HepG2 (cell line): ENCODE results near the gene FGF21. TPM values are rescaled to one million over a fixed set of nuclear protein-coding genes. Genes with fewer than 3 reads are reported as not detected.
A peak's percentile ranks its signal among the peaks of the same experiment; 100 is the strongest.

Experiments used
- DMAP1 ChIP-seq: IDR thresholded peaks from 2 replicates; pipeline ENCODE4 v1.6.1; 2016
- FIP1L1 ChIP-seq: fragments of 200-400 bp; formaldehyde crosslinking; IDR thresholded peaks from 2 replicates; pipeline ENCODE4 v1.6.1; 2018; ENCODE audit warnings: low read depth, mild to moderate bottlenecking, low read length, moderate library complexity, borderline replicate concordance; ENCODE audit not compliant: insufficient read depth
- HNRNPH1 ChIP-seq: fragments of 200-400 bp; formaldehyde crosslinking; optimal IDR thresholded peaks from 2 replicates; pipeline ENCODE3; 2017; ENCODE audit warnings: mild to moderate bottlenecking, low read depth, low read length
- MAFK ChIP-seq, 2 experiments: IDR thresholded peaks in 1 of 2; conservative IDR thresholded peaks in 1 of 2; 2 replicates each; pipeline ENCODE4 v1.6.1; 2011; ENCODE audit warnings: improper control_type of control experiment in 2 of 2, low read length in 2 of 2
- MTF1 ChIP-seq: sonication (generic); formaldehyde crosslinking; IDR thresholded peaks from 2 replicates; pipeline ENCODE4 v1.5.0; 2020; ENCODE audit warnings: missing genetic modification reagents
- POGZ ChIP-seq: sonication (generic); formaldehyde crosslinking; IDR thresholded peaks from 2 replicates; pipeline ENCODE4 v1.4.0; 2020; ENCODE audit warnings: mild to moderate bottlenecking, missing genetic modification reagents
- RCOR2 ChIP-seq: IDR thresholded peaks from 2 replicates; pipeline ENCODE4 v1.6.1; 2016; ENCODE audit warnings: missing biosample characterization, missing genetic modification reagents
- TBX3 ChIP-seq: fragments of 450-650 bp; IDR thresholded peaks from 2 replicates; pipeline ENCODE4 v1.6.1; 2017; ENCODE audit warnings: antibody characterized with exemption, mild to moderate bottlenecking, inconsistent platforms, borderline replicate concordance
- TOE1 ChIP-seq: sonication (generic); formaldehyde crosslinking; IDR thresholded peaks from 2 replicates; pipeline ENCODE4 v1.4.0; 2020; ENCODE audit warnings: mild to moderate bottlenecking, missing genetic modification reagents
- ZNF230 ChIP-seq: sonication (generic); formaldehyde crosslinking; IDR thresholded peaks from 2 replicates; pipeline ENCODE4 v1.4.0; 2020; ENCODE audit warnings: mild to moderate bottlenecking, missing genetic modification reagents
- ZNF337 ChIP-seq: sonication (generic); formaldehyde crosslinking; IDR thresholded peaks from 2 replicates; pipeline ENCODE4 v1.5.1; 2020; ENCODE audit warnings: missing genetic modification reagents, low read depth, mild to moderate bottlenecking, borderline replicate concordance
- ZNF776 ChIP-seq: sonication (generic); formaldehyde crosslinking; IDR thresholded peaks from 2 replicates; pipeline ENCODE4 v1.4.0; 2020; ENCODE audit warnings: mild to moderate bottlenecking, missing genetic modification reagents
- polyA plus RNA-seq, 8 experiments: library from polyadenylated mRNA; depleted of rRNA in 3 of 8; stranded (reverse) in 7 of 8; unstranded in 1 of 8; fragments of >200 nt; fragmentation: Illumina TruSeq in 4 of 8; extraction: Trizol in 4 of 8; gene quantifications; 2 replicates each; pipeline versions ENCODE4 v1.2.1 to v1.2.3, GENCODE V29; 2011 to 2016; ENCODE audit warnings: low read depth in 4 of 8, missing spikeins in 1 of 8, mixed read lengths in 1 of 8; ENCODE audit not compliant: insufficient read depth in 1 of 8
- total RNA-seq, 5 experiments: library from RNA; depleted of rRNA; stranded (reverse); fragments of >200 nt; fragmentation: Illumina TruSeq; extraction: Trizol; gene quantifications; 2 replicates each; pipeline ENCODE4 v1.2.3, GENCODE V29; 2016; ENCODE audit warnings: low read depth in 1 of 5
- TF ChIP-seq, protein P1 (sequence below): sonication (generic); formaldehyde crosslinking; IDR thresholded peaks from 2 replicates; pipeline ENCODE4 v1.4.0; 2020; ENCODE audit warnings: mild to moderate bottlenecking, missing genetic modification reagents
- TF ChIP-seq, protein P2 (sequence below): sonication (generic); formaldehyde crosslinking; IDR thresholded peaks from 2 replicates; pipeline ENCODE4 v1.4.0; 2020; ENCODE audit warnings: missing genetic modification reagents
- TF ChIP-seq, protein P3 (sequence below): sonication (generic); formaldehyde crosslinking; IDR thresholded peaks from 2 replicates; pipeline ENCODE4 v1.8.0; 2022; ENCODE audit warnings: mild to moderate bottlenecking, missing genetic modification reagents, borderline replicate concordance
- TF ChIP-seq, protein P4 (sequence below): sonication (generic); formaldehyde crosslinking; IDR thresholded peaks from 2 replicates; pipeline ENCODE4 v1.8.1; 2023; ENCODE audit warnings: mild to moderate bottlenecking, inconsistent platforms, moderate library complexity, missing genetic modification reagents, borderline replicate concordance

The FGF21 gene
- total and polyA plus RNA-seq, 2 of the 13 experiments (the other 11 are each of a cell fraction or from before 2014, with no cell fraction given) = 0.17 TPM; not detected in 1

DNA sequence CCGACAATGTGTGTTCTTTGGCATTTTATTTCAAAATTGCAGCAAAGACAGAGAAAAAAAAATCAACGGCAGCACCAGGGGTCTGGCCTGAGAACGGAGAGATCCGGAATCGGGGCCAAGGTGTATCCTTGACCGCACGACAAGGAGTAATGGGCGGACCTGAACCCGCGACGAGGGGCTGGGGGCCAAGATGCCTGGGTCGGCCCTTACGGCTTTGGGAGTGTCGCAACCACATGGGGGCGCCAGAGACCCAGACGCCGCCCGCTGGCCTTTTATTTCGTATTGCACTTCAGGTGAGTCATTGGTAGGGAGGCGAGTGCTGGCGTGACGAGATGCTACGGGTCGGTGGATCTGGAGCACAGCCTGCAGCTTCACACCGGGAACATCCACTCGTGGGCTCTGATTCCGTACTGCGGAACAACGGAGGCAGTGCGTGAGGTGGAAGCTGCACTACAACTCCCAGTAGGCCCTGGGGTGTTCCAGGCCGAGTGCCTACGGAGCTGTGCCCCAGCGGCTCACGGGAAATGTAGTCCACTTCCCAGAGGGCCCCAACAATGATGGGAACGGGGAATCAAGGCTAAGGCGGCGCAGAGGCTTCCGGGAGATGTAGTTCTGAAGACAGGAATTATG, 39.8 kb downstream of the FGF21 start (continued):
- TF ChIP-seq ZNF776 (CRISPR knock-in tag) = peak; percentile 71; the same call in 1 of the 2 replicates
- no peak for TF ChIP-seq RCOR2 (CRISPR knock-in tag)
- TF ChIP-seq DMAP1 = no peak
- no peak; the same call in 1 of the 2 replicates for TF ChIP-seq TOE1 (CRISPR knock-in tag)
- TF ChIP-seq MTF1 (CRISPR knock-in tag) = no peak
- TF ChIP-seq, protein P1, sequence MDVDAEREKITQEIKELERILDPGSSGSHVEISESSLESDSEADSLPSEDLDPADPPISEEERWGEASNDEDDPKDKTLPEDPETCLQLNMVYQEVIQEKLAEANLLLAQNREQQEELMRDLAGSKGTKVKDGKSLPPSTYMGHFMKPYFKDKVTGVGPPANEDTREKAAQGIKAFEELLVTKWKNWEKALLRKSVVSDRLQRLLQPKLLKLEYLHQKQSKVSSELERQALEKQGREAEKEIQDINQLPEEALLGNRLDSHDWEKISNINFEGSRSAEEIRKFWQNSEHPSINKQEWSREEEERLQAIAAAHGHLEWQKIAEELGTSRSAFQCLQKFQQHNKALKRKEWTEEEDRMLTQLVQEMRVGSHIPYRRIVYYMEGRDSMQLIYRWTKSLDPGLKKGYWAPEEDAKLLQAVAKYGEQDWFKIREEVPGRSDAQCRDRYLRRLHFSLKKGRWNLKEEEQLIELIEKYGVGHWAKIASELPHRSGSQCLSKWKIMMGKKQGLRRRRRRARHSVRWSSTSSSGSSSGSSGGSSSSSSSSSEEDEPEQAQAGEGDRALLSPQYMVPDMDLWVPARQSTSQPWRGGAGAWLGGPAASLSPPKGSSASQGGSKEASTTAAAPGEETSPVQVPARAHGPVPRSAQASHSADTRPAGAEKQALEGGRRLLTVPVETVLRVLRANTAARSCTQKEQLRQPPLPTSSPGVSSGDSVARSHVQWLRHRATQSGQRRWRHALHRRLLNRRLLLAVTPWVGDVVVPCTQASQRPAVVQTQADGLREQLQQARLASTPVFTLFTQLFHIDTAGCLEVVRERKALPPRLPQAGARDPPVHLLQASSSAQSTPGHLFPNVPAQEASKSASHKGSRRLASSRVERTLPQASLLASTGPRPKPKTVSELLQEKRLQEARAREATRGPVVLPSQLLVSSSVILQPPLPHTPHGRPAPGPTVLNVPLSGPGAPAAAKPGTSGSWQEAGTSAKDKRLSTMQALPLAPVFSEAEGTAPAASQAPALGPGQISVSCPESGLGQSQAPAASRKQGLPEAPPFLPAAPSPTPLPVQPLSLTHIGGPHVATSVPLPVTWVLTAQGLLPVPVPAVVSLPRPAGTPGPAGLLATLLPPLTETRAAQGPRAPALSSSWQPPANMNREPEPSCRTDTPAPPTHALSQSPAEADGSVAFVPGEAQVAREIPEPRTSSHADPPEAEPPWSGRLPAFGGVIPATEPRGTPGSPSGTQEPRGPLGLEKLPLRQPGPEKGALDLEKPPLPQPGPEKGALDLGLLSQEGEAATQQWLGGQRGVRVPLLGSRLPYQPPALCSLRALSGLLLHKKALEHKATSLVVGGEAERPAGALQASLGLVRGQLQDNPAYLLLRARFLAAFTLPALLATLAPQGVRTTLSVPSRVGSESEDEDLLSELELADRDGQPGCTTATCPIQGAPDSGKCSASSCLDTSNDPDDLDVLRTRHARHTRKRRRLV = no peak
- no peak for TF ChIP-seq TBX3
- peak; percentile 53; the same call in 1 of the 2 replicates for TF ChIP-seq ZNF230 (CRISPR knock-in tag)
- TF ChIP-seq, protein P2, sequence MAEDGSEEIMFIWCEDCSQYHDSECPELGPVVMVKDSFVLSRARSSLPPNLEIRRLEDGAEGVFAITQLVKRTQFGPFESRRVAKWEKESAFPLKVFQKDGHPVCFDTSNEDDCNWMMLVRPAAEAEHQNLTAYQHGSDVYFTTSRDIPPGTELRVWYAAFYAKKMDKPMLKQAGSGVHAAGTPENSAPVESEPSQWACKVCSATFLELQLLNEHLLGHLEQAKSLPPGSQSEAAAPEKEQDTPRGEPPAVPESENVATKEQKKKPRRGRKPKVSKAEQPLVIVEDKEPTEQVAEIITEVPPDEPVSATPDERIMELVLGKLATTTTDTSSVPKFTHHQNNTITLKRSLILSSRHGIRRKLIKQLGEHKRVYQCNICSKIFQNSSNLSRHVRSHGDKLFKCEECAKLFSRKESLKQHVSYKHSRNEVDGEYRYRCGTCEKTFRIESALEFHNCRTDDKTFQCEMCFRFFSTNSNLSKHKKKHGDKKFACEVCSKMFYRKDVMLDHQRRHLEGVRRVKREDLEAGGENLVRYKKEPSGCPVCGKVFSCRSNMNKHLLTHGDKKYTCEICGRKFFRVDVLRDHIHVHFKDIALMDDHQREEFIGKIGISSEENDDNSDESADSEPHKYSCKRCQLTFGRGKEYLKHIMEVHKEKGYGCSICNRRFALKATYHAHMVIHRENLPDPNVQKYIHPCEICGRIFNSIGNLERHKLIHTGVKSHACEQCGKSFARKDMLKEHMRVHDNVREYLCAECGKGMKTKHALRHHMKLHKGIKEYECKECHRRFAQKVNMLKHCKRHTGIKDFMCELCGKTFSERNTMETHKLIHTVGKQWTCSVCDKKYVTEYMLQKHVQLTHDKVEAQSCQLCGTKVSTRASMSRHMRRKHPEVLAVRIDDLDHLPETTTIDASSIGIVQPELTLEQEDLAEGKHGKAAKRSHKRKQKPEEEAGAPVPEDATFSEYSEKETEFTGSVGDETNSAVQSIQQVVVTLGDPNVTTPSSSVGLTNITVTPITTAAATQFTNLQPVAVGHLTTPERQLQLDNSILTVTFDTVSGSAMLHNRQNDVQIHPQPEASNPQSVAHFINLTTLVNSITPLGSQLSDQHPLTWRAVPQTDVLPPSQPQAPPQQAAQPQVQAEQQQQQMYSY (CRISPR knock-in tag) = no peak
- no peak for TF ChIP-seq FIP1L1
- no peak for TF ChIP-seq MAFK (conservative IDR thresholded peaks at IDR 0.05 in 1 of 2, IDR thresholded peaks at IDR 0.05 in 1 of 2; ENCODE audit: low read length in 2 of 2)
- TF ChIP-seq POGZ = no peak
- no peak for TF ChIP-seq ZNF337
- TF ChIP-seq, protein P3, sequence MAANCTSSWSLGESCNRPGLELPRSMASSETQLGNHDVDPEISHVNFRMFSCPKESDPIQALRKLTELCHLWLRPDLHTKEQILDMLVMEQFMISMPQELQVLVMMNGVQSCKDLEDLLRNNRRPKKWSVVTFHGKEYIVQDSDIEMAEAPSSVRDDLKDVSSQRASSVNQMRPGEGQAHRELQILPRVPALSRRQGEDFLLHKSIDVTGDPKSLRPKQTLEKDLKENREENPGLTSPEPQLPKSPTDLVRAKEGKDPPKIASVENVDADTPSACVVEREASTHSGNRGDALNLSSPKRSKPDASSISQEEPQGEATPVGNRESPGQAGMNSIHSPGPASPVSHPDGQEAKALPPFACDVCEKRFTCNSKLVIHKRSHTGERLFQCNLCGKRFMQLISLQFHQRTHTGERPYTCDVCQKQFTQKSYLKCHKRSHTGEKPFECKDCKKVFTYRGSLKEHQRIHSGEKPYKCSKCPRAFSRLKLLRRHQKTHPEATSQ (CRISPR knock-in tag) = no peak
- TF ChIP-seq, protein P4, sequence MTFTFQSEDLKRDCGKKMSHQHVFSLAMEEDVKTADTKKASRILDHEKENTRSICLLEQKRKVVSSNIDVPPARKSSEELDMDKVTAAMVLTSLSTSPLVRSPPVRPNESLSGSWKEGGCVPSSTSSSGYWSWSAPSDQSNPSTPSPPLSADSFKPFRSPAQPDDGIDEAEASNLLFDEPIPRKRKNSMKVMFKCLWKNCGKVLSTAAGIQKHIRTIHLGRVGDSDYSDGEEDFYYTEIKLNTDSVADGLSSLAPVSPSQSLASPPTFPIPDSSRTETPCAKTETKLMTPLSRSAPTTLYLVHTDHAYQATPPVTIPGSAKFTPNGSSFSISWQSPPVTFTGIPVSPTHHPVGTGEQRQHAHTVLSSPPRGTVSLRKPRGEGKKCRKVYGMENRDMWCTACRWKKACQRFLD (CRISPR knock-in tag) = no peak
- TF ChIP-seq HNRNPH1 = no peak
